ENCODE measurements around the gene STRIT1. TPM values are rescaled to one million over a fixed set of nuclear protein-coding genes. Genes with fewer than 3 reads are reported as not detected.

Gene STRIT1
- polyA plus RNA-seq, 2 of the 4 experiments (the other 2 are of a cell fraction) = not detected

DNA sequence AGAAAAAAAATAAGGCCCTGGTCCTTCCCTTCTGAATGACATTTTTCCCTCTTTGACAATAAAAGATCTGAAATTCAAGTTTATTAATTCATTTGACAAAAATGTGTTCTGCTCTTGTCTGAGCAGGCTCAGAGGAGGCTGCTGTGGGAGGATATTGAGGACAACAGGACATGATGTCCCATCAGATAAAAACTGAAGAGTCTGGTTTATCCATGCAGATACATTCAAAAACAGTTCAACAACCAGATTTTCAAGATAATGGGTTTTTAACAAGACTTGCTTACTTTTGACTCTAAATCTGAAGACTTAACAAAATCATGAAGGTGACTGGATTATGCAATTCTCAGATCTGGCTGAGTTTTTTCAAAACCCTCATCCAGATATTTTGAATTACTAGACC, 36.9 kb upstream of the STRIT1 start:
- FAIRE-seq = no peak
- H3K4me3 ChIP-seq = no peak overlapping the region
- H3K9me3 ChIP-seq = no peaks in the 10 kb centered on the region
- no peak overlapping the region for H3K4me2 ChIP-seq
- no peak for DNase-seq (ENCODE audit: low read depth in 1 of 2, low spot score in 1 of 2)
- no peaks in the 10 kb centered on the region for H3K4me1 ChIP-seq
- H3K27ac ChIP-seq = no peak overlapping the region
- CTCF ChIA-PET = no interaction called here
- POLR2A ChIA-PET = no interaction called here
- TF ChIP-seq RCOR1 (IDR thresholded peaks at IDR 0.05; ENCODE audit: low read depth, low read length) (no peak), EP300 (IDR thresholded peaks at IDR 0.05) (no peak), BHLHE40 (IDR thresholded peaks at IDR 0.05; ENCODE audit: low read depth, low read length) (no peak), CTCF (IDR thresholded peaks at IDR 0.05) (no peak), FOSB (CRISPR knock-in tag; IDR thresholded peaks at IDR 0.05) (no peak), FOXS1 (CRISPR knock-in tag; IDR thresholded peaks at IDR 0.05) (no peak), HOXA7 (CRISPR knock-in tag; IDR thresholded peaks at IDR 0.05) (no peak), ZNF302 (CRISPR knock-in tag; IDR thresholded peaks at IDR 0.05) (no peak), PHF8 (IDR thresholded peaks at IDR 0.05; ENCODE audit: borderline replicate concordance, low read depth) (no peak), KDM5A (IDR thresholded peaks at IDR 0.05) (no peak), POLR2AphosphoS2 (conservative IDR thresholded peaks at IDR 0.05; ENCODE audit: low read length) (no peak), MAZ (IDR thresholded peaks at IDR 0.05; ENCODE audit: borderline replicate concordance, low read depth, low read length) (no peak), BCL3 (IDR thresholded peaks at IDR 0.05) (no peak), CHD2 (IDR thresholded peaks at IDR 0.05; ENCODE audit: low read length, partially characterized antibody) (no peak), NR3C1 (IDR thresholded peaks at IDR 0.05) (no peak), EHF (CRISPR knock-in tag; IDR thresholded peaks at IDR 0.05) (no peak), RNF2 (IDR thresholded peaks at IDR 0.05; ENCODE audit: borderline replicate concordance, low read depth) (no peak)
- TF ChIP-seq, protein P1, sequence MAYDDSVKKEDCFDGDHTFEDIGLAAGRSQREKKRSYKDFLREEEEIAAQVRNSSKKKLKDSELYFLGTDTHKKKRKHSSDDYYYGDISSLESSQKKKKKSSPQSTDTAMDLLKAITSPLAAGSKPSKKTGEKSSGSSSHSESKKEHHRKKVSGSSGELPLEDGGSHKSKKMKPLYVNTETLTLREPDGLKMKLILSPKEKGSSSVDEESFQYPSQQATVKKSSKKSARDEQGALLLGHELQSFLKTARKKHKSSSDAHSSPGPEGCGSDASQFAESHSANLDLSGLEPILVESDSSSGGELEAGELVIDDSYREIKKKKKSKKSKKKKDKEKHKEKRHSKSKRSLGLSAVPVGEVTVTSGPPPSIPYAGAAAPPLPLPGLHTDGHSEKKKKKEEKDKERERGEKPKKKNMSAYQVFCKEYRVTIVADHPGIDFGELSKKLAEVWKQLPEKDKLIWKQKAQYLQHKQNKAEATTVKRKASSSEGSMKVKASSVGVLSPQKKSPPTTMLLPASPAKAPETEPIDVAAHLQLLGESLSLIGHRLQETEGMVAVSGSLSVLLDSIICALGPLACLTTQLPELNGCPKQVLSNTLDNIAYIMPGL (CRISPR knock-in tag; IDR thresholded peaks at IDR 0.05; ENCODE audit: borderline replicate concordance) = no peak
- ATAC-seq = no peak

- Histone ChIP-seq H3K27ac (no peak overlapping the region), H3K4me1 (no peaks in the 10 kb centered on the region), H3K4me3 (no peak overlapping the region), H3K9me3 (no peaks in the 10 kb centered on the region), H3K4me2 (no peak overlapping the region)
- DNase-seq (ENCODE audit: low read depth in 1 of 2, low spot score in 1 of 2) (no peak), FAIRE-seq (no peak), ATAC-seq (no peak)
- POLR2A ChIA-PET = no interaction called here
- no peak for TF ChIP-seq CHD4 (IDR thresholded peaks at IDR 0.05; ENCODE audit: borderline replicate concordance)
- no peak for TF ChIP-seq FOSL2 (IDR thresholded peaks at IDR 0.05)
- TF ChIP-seq FOSL2 (CRISPR knock-in tag; IDR thresholded peaks at IDR 0.05) = no peak
- TF ChIP-seq PHF8 (IDR thresholded peaks at IDR 0.05; ENCODE audit: borderline replicate concordance, low read depth) = no peak
- TF ChIP-seq NPAS2 (CRISPR knock-in tag; IDR thresholded peaks at IDR 0.05; ENCODE audit: borderline replicate concordance) = no peak
- no peak for TF ChIP-seq EP300 (IDR thresholded peaks at IDR 0.05)
- no peak for TF ChIP-seq CBX8 (IDR thresholded peaks at IDR 0.05)
- WGBS (ENCODE audit: missing lambda C conversion rate) = 48% methylated on average over 6 of the region's 6 CpGs
- CTCF ChIA-PET = no interaction called here
Measured at GRCh38 chr3:155329513-155330048, 36.1 kb upstream of the STRIT1 start.
